ENCODE results near the gene B3GLCT. TPM values are rescaled to one million over a fixed set of nuclear protein-coding genes. Genes with fewer than 3 reads are reported as not detected.

Gene B3GLCT
- polyA plus RNA-seq, 1 donor from 2014 or later, result 8.2 TPM

DNA sequence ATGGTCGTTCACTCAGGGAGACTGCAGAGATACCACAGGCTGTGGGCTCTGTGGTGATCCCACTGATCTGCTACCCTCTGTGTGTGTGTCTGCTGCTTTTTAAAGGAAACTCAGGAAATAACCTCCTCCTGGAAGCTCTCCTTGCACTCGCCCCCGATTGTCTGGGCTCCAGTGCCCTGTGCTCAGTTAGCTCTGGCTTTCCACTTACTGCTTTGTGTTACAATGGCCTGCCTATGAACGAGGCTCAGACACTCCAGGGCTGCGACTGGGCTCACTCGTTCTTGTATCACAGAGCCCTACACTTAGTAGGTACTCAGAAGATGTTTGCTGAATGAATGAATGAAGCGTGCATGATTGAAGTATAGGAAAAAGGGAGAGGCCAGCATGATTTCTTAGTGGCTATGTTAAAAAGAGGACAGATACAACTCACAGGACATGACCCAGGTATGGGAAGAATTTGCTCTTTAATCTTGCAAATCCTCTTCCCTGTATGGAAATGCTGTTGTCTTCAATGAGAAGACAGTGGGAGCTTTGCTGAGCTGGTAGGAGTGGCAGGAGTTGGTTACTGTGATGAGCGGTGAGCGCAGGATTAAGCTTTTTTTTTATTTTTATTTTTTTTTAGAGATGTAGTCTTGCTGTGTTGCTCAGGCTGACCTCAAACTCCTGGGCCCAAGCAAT, 26.4 kb downstream of the B3GLCT start:
- Histone ChIP-seq H3K27ac (ENCODE audit: low read length) (no peak overlapping the region), H3K4me2 (ENCODE audit: low read length) (no peak overlapping the region), H3K9me2 (ENCODE audit: insufficient read depth, low read length) (no peaks in the 10 kb centered on the region), H3F3A (ENCODE audit: insufficient read depth, low read length, poor library complexity, severe bottlenecking) (no peaks in the 10 kb centered on the region), H3K79me2 (replicated peaks; ENCODE audit: insufficient read depth, low read length) (no peaks in the 10 kb centered on the region), H2AFZ (ENCODE audit: low read depth, low read length) (no peak overlapping the region), H3K9me3 (ENCODE audit: low read length) (no peaks in the 10 kb centered on the region), H3K9ac (ENCODE audit: low read length) (no peak overlapping the region), H3K36me3 (ENCODE audit: insufficient read depth, low read length) (no peaks in the 10 kb centered on the region), H3K4me3 (ENCODE audit: low read length) (no peak overlapping the region), H4K20me1 (ENCODE audit: insufficient read depth) (no peaks in the 10 kb centered on the region), H3K27me3 (ENCODE audit: insufficient read depth, low read depth, low read length) (no peaks in the 10 kb centered on the region)
- TF ChIP-seq RAD21 (conservative IDR thresholded peaks at IDR 0.05) (no peak), SMC3 (conservative IDR thresholded peaks at IDR 0.05; ENCODE audit: poor library complexity) (no peak), REST (IDR thresholded peaks at IDR 0.05; ENCODE audit: borderline replicate concordance) (no peak), TAF1 (IDR thresholded peaks at IDR 0.05; ENCODE audit: low read depth) (no peak), CTCF (IDR thresholded peaks at IDR 0.05; ENCODE audit: poor library complexity, severe bottlenecking) (no peak), EP300 (conservative IDR thresholded peaks at IDR 0.05; ENCODE audit: poor library complexity, severe bottlenecking) (no peak), MXI1 (conservative IDR thresholded peaks at IDR 0.05; ENCODE audit: poor library complexity, severe bottlenecking) (no peak), POLR2AphosphoS5 (IDR thresholded peaks at IDR 0.05) (no peak), EZH2 (IDR thresholded peaks at IDR 0.05; ENCODE audit: borderline replicate concordance, insufficient read depth, low read length, poor library complexity, severe bottlenecking) (no peak)

GRCh38 chr13:31227063-31227462, 27.3 kb downstream of the B3GLCT start:
- Histone ChIP-seq H3K9ac (ENCODE audit: low read length) (no peak overlapping the region), H3K9me3 (ENCODE audit: low read length) (no peaks in the 10 kb centered on the region), H3K4me2 (ENCODE audit: low read length) (no peak overlapping the region), H3F3A (ENCODE audit: insufficient read depth, low read length, poor library complexity, severe bottlenecking) (no peaks in the 10 kb centered on the region), H2AFZ (ENCODE audit: low read depth, low read length) (no peak overlapping the region), H3K27me3 (ENCODE audit: insufficient read depth, low read depth, low read length) (no peaks in the 10 kb centered on the region), H3K27ac (ENCODE audit: low read length) (no peak overlapping the region), H3K79me2 (replicated peaks; ENCODE audit: insufficient read depth, low read length) (no peaks in the 10 kb centered on the region), H3K4me3 (ENCODE audit: low read length) (no peak overlapping the region), H3K36me3 (ENCODE audit: insufficient read depth, low read length) (no peaks in the 10 kb centered on the region), H4K20me1 (ENCODE audit: insufficient read depth) (no peaks in the 10 kb centered on the region), H3K9me2 (ENCODE audit: insufficient read depth, low read length) (no peaks in the 10 kb centered on the region)
- TF ChIP-seq EP300 (conservative IDR thresholded peaks at IDR 0.05; ENCODE audit: poor library complexity, severe bottlenecking) (no peak), SMC3 (conservative IDR thresholded peaks at IDR 0.05; ENCODE audit: poor library complexity) (no peak), REST (IDR thresholded peaks at IDR 0.05; ENCODE audit: borderline replicate concordance) (no peak), CTCF (IDR thresholded peaks at IDR 0.05; ENCODE audit: poor library complexity, severe bottlenecking) (no peak)
